ENCODE data around the gene SLC25A1.

SLC25A1 gene

DNA sequence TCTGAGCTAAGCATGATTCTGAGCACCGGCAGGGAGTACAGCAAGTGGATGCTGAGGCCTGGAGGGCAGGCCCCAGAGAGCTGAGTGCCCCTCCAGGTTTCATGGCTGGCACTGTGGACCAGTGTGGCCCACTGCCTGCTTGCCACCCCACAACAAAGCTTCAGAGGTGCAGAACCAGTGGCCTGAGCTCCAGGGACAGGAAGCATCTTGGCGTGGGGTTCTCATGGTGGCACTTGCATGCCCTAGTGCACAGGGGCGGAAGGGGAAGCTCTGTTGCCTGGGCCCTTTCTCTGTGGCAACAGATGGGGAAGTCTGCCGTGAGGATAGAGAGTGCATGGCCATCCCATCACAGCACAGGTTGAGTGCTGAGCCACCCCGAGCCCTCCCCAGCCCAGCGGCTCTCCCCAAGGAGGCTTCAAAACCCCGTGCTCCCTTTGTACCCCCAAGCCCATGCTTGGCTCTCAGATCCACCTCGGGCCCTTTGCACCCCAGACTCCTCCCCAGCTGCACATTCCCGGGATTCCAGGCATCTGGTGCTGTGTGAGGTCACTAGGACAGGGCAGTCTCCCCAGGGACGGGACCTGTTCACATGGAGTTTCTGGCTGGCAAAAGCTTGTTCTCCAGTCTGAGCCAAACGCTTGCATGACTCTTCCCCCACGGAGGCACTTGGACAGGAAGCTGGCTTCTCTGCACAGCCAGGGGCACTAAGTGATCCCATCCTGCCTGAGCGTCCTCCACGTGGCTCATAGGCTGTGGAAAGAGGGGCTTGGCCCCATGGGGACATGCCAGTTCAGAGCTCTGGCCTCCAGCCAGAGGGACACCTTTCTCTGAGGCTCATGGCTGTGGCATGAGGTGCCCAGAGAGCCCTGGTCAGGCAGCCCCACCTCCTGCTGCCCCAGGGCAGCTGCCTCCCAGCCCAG lies 4.2 kb downstream of the SLC25A1 start:
- DNase-seq (ENCODE audit: low read depth, low spot score) = peak; percentile 39
- TF ChIP-seq CTCF (IDR thresholded peaks at IDR 0.05; ENCODE audit: low read depth, low read length) = no peak
- in situ Hi-C loops (cut with HindIII; ENCODE audit: low sequenced_read_pairs) = no loop called here
- H3K4me3 ChIP-seq (ENCODE audit: low read depth, low read length) = no peak overlapping the region

GRCh38 chr22:19173047-19174035 lies 5.2 kb downstream of the SLC25A1 start:
- in situ Hi-C loops (cut with HindIII; ENCODE audit: low sequenced_read_pairs) = no loop called here
- TF ChIP-seq CTCF (IDR thresholded peaks at IDR 0.05; ENCODE audit: low read depth, low read length) = no peak
- peak overlapping the region; percentile 91 for H3K4me3 ChIP-seq (ENCODE audit: low read depth, low read length)
- no peak for DNase-seq (ENCODE audit: low read depth, low spot score)

GRCh38 chr22:19172213-19173046 lies 6.1 kb downstream of the SLC25A1 start:
- in situ Hi-C loops (cut with HindIII; ENCODE audit: low sequenced_read_pairs) = no loop called here
- no peak for TF ChIP-seq CTCF (IDR thresholded peaks at IDR 0.05; ENCODE audit: low read depth, low read length)
- DNase-seq (ENCODE audit: low read depth, low spot score) = no peak
- H3K4me3 ChIP-seq (ENCODE audit: low read depth, low read length) = peak overlapping the region; percentile 91

- TF ChIP-seq CTCF (IDR thresholded peaks at IDR 0.05; ENCODE audit: low read depth, low read length) = no peak
- no peak for DNase-seq (ENCODE audit: low read depth, low spot score)
- H3K4me3 ChIP-seq (ENCODE audit: low read depth, low read length) = no peak overlapping the region
- in situ Hi-C loops (cut with HindIII; ENCODE audit: low sequenced_read_pairs) = no loop called here
Measured at GRCh38 chr22:19169947-19170318, 8.6 kb downstream of the SLC25A1 start.

GRCh38 chr22:19169002-19169946 lies 9.3 kb downstream of the SLC25A1 start:
- peak overlapping the region; percentile 29 for H3K4me3 ChIP-seq (ENCODE audit: low read depth, low read length)
- in situ Hi-C loops (cut with HindIII; ENCODE audit: low sequenced_read_pairs) = no loop called here
- TF ChIP-seq CTCF (IDR thresholded peaks at IDR 0.05; ENCODE audit: low read depth, low read length) = no peak
- no peak for DNase-seq (ENCODE audit: low read depth, low spot score)
